DMS153 treated with DMSO at 0.1 percent for 48 hours (cell line): ENCODE results near the gene OR51A7.
"Not testable (repeated sequence)": the region's sequence is repeated elsewhere in the genome, so short reads cannot be mapped to it uniquely, and the experiment has no call there.

Source experiments
- DNase-seq: peaks from one replicate; lab custom pipeline; 2025; ENCODE audit not compliant: unreplicated experiment; lab: John Stamatoyannopoulos, UW

The OR51A7 gene, protein sequence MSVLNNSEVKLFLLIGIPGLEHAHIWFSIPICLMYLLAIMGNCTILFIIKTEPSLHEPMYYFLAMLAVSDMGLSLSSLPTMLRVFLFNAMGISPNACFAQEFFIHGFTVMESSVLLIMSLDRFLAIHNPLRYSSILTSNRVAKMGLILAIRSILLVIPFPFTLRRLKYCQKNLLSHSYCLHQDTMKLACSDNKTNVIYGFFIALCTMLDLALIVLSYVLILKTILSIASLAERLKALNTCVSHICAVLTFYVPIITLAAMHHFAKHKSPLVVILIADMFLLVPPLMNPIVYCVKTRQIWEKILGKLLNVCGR

DNA sequence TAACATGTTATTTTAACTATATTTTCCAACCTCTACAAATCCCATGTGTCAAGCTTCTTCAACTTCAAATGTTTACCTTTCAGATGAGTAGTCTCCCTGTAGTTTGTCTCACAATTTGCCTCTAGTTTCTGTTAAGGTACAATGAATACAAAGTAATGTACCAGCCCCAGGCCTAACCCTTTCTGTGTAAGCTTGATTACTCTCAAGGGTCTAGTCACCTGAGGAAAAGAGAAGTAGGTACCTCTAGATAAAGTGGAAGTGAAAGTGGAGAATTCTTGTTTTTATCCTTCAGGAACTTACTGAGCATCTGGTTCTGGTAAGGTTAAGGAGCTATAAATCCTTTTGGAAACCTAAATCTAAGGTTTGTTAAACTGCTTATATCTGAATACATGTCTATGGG is at the start of gene OR51A7:
OR51A7 (plus strand) TSS at position 300 of the 400 bp plus-strand sequence. CDS start 3,587 bp downstream, outside the sequence.
- no peak for DNase-seq

DNA sequence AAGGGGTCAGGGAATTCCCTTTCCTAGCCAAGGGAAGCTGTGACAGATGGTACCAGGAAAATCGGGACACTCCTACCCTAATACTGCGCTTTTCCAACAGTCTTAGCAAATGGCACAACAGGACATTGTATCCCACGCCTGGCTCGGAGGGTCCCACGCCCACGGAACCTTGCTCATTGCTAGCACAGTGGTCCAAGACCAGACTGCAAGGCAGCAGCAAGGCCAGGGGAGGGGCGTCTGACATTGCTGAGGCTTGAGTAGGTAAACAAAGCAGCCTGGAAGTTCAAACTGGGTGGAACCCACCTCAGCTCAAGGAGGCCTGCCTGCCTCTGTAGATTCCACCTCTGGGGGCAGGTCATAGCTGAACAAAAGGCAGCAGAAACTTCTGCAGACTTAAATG is 49.3 kb upstream of the OR51A7 start:
- DNase-seq, result not testable (repeated sequence)

DNA sequence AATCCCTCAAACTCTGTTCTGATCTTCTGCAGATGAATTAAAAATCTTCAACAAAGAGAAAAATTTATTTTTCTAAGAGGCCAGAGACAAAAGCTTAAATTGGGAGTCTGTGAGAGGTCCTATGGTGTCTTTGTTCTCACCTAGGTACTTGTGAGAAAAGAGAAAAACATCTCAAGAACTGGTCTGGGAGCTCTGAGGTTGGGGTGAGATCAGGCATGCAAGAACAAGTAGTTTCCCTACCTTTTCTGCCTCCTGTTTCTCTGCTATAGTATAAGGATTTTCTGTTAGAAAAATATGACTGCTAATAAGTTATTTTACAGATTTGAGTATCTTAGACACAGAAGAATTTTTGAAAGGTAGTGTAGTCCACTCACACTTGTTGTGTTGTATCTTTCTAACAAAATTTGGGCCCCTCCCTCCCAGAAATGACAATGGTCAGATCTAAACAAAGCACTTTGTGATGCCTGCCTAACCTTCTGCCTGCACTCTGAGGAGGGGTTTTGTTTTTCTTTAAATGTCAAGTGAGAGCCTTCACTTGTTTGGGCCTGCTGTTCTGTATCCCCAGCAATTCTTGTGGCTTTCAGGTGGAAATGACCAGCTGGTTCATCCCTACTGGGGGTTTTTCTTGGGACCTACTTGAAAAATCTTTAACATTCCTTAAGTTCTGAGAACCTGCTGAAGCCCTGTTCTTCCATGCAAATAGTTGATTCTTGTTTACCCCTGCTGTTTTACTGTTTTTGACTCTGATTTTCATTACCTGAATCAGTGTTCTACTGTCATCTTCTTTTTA is 40.9 kb upstream of the OR51A7 start:
- DNase-seq, result no peak

DNA sequence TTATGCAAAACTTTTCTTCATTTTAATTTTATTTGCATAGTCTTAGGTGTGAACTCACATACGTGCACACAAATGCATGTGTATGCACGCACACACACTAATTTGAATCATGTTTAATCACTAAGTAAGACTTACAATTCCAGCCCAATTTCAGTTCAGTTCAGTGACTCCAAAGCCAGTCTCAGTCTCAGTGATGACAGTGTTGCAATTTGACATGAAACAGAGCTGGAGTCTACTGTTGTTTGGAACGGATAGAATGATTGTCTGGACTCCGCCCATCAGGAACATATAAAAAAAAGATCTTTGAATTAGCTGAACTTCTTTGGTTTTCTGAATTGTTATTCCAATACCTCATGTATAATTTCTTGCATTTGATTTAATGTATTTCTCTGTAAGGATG is 39.7 kb upstream of the OR51A7 start:
- DNase-seq, result no peak

DNA sequence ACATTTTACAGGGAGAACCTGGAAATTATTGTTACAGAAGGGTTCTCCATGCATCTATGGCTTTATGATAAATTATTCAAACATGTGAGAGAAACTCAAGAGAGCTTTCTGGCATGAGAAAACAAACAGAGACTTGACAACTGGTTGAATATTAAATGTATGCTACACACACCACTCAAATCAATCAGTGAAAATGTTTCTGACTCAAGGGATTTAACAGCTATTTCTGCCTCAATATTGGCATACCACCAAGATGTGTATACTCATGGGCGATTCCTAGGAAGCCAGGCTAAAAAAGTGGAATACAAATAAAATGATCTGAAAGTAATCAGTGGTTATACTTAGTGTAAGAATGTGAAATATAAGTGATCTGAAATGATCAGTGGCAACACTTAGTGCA is 37.7 kb upstream of the OR51A7 start:
- no peak for DNase-seq

DNA sequence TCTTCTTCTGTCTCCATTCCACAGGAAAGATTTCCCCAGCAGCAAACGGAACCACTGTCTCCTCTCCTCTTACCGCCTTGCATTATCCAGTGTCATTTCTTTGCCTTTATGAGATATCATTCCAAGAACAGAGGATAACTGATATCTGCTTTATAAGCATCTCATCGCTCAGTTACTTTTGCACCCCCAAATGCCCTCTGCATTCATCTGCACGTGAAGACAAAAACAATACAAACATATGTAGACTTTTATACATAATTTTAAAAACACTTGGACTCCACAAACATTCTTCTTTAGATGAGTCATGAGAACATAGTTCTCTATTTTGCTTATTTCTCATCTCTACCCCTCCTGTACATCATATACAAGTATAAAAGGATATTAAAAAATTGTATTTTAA is 22.4 kb upstream of the OR51A7 start:
- DNase-seq, result no peak

DNA sequence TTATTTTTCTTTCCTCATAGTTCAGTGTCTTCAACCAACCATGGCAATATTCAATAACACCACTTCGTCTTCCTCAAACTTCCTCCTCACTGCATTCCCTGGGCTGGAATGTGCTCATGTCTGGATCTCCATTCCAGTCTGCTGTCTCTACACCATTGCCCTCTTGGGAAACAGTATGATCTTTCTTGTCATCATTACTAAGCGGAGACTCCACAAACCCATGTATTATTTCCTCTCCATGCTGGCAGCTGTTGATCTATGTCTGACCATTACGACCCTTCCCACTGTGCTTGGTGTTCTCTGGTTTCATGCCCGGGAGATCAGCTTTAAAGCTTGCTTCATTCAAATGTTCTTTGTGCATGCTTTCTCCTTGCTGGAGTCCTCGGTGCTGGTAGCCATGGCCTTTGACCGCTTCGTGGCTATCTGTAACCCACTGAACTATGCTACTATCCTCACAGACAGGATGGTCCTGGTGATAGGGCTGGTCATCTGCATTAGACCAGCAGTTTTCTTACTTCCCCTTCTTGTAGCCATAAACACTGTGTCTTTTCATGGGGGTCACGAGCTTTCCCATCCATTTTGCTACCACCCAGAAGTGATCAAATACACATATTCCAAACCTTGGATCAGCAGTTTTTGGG is 21.6 kb upstream of the OR51A7 start, which contains the start of gene OR51T1:
OR51T1 (plus strand) TSS at position 41 of the 641 bp plus-strand sequence; CDS start at position 41, 0 bp downstream.
- no peak for DNase-seq

DNA sequence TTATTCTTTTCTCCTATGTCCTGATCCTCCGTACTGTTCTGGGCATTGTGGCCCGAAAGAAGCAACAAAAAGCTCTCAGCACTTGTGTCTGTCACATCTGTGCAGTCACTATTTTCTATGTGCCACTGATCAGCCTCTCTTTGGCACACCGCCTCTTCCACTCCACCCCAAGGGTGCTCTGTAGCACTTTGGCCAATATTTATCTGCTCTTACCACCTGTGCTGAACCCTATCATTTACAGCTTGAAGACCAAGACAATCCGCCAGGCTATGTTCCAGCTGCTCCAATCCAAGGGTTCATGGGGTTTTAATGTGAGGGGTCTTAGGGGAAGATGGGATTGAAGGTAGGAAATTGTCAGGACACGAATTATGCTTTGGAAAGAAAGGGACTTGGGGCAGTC is 21.0 kb upstream of the OR51A7 start:
- DNase-seq, result no peak

DNA sequence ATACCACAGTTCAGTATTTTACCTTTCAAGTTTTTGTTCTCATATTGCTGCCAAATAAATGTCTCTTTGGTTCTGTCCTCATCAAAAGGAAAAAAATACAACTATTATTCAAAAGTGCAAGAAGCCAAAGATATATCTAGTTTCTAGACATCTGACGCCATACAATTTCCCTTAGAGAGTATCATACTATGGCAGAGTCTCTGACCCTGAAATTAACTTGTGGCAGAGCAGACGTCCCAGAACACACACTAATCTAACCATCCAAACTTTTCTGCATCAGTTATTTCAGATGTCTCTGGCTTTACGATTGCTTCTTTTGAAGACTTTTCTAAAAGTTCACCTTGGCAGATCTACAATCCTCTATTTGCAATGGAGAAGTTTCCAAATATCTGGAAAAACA is 19.2 kb upstream of the OR51A7 start:
- DNase-seq, result no peak

DNA sequence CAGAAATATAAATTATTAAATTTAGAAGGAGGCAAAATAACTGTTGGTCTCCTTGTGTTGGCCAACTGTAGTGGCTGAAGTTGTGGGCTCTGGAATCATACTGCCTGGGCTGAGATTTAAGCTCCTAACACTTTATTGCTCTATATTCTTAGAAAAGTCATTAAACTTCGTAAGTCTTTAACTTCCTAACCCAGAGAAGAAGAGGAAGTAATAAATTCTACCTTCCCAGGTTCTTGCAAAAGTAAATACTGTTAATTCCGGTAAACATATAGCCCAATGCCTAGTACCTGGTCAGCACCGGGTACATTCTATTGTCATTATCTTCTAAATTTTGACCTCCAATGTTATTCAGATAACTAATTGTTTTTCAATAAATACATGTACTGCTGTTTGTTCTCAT is 17.4 kb upstream of the OR51A7 start:
- DNase-seq, result no peak

DNA sequence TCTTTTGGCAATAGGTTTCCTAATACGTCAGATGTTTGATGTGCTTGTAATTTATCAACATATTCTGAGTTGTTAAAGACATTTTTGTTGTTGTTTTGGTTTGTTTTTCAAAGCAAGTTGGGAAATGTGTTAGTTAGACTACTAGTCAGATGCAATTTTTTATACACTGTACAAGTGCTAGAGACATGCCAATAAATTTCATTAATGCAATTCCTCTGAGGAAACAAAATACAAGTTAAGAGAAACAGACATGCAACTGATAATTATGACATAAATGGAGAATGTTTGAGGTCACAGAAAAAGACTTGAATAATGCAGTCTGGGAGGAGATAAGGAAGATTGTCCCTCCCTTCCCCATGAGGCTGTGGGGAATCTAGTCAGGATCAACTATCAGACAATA is 16.0 kb upstream of the OR51A7 start:
- DNase-seq, result no peak

DNA sequence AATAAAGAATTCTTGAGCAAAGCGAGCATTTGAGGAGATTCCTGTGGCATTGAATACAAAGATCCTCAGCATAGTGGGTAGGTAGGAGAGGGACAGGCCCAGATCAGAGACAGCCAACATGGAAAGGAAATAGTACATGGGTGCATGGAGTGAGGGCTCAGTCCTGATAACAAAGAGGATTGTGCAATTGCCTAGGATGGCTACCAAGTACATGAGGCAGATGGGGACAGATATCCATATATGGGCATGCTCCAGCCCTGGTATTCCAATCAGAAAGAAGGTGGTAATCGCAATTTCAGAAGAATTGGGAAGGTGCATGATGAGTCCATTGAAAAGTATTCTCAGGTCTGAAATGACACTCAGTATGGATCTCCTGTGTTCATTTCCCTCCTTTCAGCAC is 13.3 kb upstream of the OR51A7 start:
- DNase-seq, result no peak

DNA sequence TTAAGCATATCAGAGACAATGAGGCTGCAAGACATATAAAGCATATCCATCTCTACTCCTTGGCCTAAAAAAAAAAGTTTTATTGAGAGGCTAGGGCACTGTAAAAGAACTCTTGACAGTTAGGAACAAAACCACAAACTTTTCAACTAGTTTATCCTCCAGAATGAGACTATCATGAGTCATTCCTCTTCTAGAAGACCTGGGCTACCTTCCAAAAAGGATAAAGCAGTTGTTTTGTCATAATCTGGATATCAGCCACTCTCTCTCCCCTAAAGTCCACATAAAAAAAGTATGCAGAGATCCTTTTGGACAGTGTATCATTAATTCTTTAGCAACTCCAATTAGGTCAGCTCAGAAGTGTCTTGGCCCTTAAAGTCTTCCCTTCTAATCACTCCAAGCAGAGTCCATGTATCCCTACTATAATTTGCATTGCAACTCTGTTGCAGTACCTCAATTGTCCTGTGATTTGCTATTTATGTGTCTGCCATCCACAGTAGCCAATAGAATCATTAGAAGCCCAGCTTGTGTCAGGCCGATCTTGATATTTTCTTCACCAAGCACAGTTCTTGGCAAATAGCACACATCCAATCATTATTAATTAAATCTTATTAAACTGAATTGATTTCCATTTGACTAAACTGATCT is 11.5 kb upstream of the OR51A7 start:
- DNase-seq, result no peak

DNA sequence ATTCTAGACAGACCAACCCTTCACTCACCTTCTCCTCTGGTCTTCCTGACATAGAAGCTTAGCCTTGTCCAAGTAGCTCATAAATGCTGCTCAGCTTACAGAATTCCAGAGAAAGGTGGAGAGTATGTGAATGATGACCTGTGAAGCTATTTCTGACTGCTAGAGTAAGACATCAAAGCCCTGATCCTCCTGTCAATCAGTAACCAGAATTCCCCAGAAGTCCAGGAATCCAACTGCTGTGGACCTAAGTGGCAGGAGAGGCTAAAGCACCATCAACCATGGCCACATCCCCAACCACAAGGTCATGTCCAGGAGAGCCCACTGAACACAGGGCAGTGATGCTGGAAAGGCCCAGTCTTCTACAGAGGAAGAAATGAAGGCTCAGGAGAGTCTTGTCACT is 13.0 kb downstream of the OR51A7 start:
- DNase-seq, result no peak

DNA sequence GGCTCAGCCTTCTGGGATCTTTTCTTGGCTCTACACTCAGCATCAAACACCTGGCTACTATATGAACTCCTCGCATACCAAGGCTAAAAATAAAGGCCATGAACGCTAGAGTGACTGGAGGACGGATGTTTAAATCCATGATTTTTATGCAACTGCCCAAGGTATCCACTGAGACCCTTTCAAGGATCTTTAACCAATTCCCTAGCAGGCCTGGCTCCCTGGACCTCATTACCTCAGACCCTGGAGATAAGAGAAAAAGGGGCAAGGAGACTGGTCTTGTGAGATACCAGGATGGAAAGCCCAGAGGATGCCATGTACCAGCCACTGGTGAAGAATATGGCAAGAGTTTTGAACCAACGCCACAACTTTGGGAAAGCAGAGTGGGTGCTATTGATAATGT is 15.7 kb downstream of the OR51A7 start, which contains the start of gene OR51G2:
OR51G2 (minus strand) TSS at position 101 of the 400 bp plus-strand sequence. CDS start 3,687 bp downstream, outside the sequence.
- no peak for DNase-seq

DNA sequence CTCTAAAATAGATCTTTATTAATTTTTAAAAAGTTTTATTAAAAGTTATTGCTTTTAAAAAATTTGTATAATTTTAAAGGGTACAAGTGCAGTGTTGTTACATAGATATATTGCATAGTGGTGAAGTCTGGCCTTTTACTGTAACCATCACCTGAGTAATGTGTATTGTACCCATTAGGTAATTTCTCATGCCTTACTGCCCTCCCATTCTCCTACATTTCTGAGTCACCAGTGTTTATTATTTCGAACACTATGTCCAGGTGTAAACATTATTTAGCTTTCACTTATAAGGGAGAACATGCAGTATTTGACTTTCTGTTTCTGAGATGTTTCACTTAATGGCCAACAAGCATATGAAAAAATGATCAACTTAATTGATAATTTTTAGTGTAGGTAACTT is 18.2 kb downstream of the OR51A7 start:
- no peak for DNase-seq

DNA sequence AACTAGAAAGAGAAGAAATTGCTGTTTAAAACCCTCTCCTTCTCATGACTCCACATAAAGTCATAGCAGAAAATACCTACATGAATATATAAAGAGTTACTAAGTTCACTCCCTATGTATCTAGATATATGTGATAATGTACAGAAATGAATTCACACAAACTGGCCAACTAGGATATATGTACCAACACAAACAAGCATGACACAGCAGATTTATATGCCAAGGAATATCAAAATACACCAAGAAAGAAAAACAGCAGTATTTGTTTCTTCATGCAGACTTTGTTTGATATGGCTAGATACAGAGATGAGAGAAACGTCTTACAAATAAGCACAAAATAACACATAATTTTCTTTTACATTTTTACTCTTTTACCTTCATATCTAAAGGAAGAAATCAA is 18.7 kb downstream of the OR51A7 start:
- no peak for DNase-seq

DNA sequence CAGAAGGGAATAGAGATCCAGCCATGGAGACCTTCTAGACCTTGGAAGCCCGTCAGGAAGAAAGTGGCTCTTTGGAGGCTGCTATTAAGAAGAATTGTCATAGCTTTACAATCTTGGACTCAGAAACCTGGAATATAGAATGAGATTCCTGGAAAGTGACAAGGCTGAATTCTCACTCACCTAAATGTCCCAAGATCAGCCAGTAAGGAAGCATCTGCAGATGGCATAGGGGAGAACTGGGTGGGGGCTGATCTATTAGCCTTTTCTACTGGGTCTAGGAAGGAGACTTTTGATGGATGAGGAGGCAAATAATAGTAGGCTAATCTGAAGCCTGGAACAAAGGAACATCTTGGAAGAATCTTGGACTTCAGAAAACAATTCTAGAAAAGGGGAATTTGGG is 20.7 kb downstream of the OR51A7 start, which contains the start of gene OR51G1:
OR51G1 (minus strand) TSS at position 101 of the 400 bp plus-strand sequence; CDS start at position 101, 0 bp downstream.
- DNase-seq, result no peak

DNA sequence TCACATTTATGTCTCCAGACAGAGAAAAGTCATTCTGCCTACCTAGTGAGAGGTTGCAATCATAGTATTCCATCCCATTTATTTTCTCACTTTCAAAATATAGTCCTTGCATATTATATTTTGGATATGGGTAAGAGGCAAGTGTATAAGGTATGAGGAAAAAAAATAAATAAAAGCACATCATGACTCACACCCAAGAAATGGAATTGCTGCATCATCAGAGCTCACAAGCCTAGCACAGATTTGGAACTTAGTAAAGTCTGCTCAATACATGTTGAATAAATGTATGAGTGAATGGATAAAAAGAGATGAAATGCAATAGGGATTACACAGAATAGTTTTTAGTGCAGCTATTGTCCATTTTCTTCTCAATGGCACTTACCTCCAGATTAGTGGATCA is 23.0 kb downstream of the OR51A7 start:
- no peak for DNase-seq

DNA sequence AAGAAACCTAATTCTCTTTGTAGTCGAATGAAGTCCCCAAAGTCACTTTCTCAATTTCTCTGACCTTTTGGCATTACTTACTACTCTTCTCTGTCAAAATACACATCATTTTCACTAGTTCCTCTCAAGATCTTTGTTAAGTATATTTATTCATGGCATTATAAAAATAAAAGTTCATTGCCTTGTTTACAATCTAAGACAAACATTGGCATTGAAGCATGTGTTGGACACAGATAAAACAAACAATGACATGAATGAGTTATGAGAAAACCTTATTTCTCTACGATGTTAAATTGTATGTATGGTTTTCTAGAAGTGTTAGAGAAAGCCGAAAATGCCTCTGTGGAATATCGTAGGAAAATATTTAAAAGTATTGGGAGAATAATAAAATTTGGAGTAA is 29.2 kb downstream of the OR51A7 start:
- no peak for DNase-seq

DNA sequence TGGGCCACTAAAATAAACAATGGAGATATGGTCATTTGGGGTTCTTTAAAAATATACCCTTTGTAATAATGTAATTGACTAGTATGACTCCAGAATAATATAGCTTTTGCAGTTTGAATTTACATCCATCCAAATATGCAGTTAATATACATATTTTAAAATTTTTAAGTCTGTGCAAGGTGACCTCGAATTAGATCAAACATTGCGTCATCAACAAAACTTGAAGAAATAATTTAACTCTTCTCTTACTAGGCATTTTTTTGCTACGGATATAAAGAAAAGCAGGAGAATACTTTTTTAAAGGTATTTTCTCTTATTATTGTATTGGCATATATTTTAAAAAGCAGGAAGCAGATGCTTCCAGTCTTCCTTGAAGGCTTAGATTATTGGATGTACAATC is 33.2 kb downstream of the OR51A7 start:
- DNase-seq, result no peak
